HG02938 (cell line): ENCODE data around the gene PLXNA4.

Experiments
- ATAC-seq: cut with Tn5 transposase; IDR thresholded peaks from one replicate; pipeline ENCODE4 v1.9.1; 2021; ENCODE audit warnings: mild to moderate bottlenecking, moderate library complexity; ENCODE audit not compliant: unreplicated experiment

Gene PLXNA4

DNA sequence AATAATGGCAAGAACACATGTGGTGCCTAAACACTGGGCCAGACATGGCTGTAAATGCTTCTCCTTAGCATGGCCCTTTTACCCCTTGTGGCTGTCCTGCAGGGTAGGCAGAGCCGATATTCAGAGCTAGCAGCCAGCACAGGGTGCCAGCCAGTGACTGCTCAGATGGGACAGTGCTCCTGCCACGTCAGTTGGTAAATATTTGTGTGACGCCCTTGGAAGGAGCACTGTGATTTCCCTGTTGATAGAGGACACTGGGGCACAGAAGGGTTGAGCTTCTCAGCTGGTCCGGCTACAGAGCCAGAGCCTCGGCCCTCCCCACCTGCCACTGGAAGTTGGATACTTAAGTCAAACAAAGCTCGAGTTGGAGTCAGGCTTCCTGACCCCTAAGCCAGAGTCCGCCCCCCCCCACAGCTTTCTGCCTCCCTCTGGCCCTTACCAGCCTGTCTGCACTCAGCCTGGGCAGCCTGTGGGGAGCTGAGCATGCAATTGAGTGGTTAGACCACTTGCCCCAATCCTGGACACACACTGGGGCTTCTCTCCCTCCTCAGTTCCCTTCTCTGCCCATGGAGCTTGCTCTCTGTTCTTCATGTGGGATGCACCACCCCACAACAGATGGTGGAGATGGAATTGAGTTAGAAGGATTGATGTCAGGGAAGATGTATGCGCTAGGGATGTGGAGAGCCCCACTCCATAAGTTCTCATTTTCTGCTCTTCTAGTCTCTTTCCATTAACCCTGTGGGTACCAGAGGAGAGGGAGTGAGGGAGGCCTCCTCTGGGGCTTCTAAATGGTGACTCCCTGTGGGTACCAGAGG, 350.8 kb downstream of the PLXNA4 start:
- no peak for ATAC-seq

DNA sequence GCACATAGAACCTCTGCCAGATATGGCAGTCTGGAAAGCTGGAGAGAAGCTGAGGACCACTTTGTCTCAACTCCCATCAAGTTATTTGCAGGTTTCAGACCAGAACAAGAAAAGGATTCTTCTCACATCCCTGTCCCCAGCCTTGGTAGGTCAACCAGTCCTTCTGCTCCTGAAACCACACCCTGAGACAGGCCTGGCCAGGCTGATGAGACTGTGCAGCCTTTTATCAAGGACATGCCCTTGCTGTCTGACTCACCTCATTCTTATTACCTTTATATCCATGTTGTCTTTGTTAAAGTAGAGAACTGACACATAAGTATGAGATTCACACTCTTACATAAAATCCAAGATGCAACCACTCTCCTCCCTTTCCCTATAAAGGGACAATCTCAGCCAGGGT, 354.9 kb downstream of the PLXNA4 start:
- no peak for ATAC-seq

DNA sequence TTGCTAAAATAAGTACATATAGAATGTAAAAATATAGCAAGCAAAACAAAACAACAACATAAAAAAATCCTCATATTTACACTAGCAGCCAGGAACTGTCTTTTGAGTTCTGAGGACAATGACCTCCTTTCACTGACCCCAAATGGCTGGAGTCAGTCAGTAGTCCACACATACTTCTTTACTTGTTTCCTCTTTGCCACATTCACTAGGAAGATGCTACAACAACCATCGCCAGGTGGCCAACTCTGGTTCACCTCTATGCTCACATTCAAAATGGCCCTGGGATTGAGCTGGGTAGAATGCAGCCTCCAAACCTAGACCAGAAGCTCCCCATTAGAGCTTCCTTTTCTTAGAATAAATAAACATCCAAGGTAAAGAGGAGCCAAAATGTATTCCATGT, 356.2 kb downstream of the PLXNA4 start:
- no peak for ATAC-seq

DNA sequence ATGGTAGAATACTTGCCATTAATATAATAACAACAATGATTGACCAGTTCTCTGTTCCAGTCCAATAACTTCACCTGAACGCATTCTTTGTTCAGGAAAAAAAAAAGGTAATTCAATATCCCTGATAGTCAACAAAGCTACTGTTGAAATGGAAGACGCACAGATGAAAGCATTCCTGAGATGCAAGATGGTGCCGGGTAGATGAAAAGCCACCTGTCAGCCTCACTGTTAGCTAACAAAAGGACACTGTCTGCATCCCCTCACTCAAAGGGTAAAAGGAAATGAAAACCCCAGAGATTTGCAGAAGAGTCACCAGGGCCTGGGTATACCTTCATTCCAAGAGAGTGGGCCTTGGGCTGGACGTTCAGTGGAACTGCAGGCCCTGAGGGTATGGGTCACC, 357.4 kb downstream of the PLXNA4 start:
- no peak for ATAC-seq

DNA sequence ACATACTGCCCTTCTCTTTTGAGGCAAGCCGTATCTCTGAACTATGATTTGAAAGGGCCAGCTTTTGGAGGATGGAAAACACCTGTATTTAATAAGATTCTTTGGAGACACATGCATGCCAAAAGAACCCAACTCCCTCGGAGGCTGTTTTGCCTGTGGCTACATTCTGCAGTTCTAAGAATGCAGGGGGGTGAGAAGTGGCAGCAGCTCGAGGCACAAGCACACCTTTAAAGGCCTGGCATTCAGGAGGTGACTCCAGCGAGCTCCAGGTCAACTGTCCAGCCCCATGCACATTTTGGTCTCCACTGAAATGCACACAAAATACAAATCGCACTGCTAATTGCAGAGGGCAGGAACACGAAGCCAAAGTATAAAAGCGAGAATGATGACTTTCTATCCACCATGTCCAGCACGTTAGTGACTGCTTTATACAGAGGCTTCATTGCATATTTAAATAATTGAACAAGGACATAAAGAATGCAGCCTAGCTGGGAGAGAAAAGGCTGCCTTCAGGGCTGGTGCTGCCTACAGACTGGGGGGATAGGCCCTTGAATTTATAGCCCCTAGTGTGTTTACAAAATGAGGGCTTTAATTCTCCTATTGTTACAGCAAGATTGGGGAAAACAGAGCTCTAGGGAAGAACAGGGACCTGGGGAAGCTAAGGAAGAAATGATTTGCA, 359.3 kb downstream of the PLXNA4 start:
- no peak for ATAC-seq

DNA sequence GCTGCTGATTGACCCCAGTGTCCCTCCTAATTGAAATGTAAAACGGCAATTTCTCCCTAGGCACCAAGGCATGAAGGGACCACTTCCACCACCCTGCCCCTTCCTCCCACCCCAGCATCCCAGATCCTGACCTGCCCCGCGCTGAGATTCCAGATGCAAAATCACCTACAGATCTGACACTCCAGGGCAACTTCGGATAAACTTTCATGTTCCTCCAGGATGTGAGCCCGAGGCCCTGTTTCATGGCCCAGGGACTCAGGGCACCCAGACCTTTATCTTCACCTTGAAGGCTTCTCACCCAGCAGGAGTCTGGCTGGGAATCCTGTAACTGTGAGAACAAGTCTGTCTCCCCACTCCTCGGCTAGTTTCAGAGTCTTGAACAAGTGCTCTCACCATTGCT, 361.8 kb downstream of the PLXNA4 start:
- ATAC-seq = no peak

DNA sequence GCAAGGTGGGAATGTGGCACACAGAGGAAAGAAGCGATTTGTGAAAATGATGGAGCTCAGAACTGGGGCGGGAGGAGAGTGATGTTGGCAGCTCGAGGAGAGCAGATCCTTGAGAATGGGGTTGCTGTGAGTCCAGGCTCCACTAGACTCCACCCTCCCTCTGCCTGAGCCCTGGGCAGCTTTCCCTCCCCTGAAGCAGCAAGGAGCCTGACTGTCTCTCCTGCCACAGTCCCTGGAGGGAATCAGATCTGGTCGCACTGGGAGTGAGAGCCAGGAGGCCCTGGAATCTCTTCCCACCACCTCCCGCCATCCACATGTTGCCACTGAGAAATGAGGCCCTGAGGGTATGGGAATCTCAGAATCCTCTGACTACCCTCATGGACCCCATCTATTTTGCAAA, 362.7 kb downstream of the PLXNA4 start:
- ATAC-seq = no peak

DNA sequence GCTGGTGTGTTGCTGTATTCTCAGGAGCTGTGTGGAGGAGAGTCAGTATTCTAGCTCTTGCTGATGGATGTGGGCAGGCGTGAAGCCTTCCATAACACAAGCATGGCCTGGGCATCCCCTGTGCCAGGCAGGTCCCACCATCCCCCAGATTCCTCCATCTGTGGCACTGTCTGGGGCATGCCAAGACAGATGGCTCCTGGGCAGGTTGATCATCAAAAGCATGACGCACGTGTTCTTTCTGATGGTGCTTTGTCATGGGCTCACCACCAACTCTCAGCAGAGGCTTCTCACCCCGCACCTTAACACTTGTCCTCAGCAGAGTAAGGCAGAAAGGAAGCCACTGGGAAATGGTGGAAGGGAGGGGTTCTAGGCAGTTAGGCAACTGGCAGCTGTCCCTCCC, 364.3 kb downstream of the PLXNA4 start:
- ATAC-seq = no peak

DNA sequence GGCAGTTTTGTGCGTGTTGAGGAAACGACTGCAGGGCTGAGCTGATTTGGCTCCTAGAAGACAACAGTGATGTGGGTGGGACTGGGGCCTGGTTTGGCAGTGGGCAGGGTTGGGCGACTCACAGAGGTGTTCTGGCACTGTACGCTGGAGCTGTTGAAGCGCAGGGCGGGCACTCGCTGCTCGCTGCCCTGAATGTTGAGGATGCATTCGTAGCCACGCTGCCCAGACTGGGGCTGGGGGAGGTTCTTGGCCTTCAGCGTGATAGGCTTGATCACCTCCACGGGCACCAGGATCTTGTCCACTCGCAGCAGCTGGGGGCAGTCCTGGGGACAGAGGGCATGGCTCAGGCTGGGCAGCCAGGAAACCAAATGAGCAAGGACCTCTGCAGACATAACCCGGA, 365.4 kb downstream of the PLXNA4 start:
- ATAC-seq = no peak

DNA sequence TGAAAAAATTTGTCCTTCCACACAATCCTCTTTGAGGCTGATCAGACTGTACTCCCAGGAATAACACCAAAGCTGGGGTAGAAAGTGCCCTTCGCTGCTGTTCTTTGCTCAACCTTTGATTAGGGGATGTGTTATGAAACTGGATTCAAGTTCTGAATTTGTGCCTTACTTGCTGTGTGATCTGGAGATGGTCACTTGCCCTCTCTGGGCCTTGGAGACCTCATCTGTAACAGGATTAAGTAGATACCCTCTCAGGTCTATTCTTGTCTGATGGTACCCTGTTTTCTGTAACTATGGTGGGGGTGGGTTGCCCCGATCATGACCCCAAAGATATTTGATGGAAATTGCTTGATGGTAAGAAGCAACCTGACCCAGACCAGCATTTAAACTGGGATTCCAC, 368.5 kb downstream of the PLXNA4 start:
- ATAC-seq = no peak

DNA sequence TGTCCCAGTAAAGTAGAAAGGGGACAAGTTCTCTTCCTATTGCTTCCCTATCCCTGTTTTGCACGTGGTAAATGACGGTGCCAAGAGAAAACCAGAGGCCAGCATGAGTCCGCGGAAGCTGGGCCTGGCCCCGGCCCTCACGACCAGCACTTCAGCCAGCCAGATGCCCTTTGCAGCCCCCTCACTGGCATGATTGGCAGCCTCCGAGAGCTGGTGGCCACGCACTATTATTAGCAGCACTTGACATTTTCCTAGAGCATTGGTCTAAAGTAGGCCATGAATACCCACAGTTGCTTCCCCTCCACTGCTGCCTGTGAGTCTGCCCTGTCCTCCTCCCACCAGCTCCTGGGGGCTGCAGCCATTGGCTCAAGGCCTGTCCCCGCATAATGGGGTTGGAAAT, 369.1 kb downstream of the PLXNA4 start:
- ATAC-seq = no peak

DNA sequence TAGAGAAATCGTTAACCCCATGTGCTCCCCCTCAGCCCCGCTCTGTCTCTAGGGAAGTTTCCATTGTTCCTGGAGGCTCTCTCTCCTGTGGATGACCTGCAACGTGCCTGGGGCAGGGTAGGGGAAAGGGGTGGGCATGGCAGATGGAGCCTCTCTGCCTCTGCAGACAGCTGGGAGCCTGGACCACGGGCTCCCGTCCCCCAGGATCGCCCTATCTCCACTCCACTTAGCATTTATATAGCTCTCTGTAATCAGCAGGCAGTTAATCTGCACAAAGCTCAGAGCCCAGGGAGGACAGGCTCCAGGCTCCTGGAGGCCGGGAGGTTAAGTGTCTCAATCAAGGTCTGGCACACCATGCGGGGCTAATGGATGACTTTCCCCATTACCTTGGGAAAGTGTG, 369.7 kb downstream of the PLXNA4 start:
- no peak for ATAC-seq

DNA sequence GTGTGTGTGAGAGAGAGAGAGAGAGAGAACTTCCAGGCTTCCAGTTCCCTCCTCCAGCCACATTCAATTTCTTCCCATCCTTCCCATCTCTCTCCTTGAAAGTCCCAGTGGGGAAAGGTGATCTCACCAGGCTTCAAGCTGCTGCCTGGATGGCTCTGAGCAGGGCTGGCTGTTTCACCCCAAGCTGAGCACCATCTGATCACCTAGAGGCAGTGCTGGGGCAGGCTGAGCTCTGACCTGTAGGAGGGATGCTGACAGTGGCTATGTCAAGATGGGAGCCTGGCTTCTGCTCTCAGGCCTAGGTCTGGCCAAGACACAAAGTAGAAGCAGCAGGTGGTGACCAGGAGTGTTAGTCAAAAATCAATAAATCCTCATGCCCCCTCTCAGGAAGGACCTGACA, 370.8 kb downstream of the PLXNA4 start:
- no peak for ATAC-seq

DNA sequence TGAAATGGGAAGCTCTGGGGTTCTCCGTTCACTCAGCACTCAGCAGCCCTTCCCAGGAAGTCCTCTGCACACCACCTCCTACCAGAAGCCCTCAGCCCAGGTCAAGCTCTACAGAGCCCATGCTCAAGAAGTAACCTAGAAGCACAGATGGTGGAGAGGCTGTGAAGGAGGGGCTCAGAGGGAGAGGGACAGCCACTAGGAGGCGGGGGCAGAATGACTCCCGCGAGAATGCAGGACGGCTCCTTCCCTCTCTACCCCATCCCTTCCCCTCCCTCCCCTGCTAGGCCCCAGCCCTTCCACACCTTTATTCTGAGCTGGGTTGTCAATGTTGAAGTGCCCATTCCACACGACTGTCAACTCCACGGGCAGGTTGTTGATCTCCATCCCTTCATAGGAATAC, 373.2 kb downstream of the PLXNA4 start:
- no peak for ATAC-seq

DNA sequence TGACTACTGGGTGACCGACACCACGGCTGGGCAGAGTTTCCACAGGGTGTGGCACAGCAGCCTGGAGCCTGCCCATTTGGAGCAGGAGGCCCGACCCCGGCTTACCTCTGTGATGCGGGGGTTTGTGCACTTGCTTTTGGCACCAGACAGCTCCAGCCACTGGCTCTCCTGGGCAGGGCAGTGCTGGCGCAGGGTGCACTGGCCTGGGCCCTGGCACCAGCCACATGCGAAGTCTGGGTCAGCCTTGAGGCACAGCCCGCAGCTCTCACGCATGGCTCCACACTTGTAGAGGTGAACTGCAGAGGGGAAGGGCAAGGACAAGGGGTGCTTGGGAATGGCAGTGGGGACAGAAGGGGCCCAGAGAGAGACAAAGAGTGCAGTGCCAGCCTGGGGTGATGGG, 373.7 kb downstream of the PLXNA4 start:
- no peak for ATAC-seq

DNA sequence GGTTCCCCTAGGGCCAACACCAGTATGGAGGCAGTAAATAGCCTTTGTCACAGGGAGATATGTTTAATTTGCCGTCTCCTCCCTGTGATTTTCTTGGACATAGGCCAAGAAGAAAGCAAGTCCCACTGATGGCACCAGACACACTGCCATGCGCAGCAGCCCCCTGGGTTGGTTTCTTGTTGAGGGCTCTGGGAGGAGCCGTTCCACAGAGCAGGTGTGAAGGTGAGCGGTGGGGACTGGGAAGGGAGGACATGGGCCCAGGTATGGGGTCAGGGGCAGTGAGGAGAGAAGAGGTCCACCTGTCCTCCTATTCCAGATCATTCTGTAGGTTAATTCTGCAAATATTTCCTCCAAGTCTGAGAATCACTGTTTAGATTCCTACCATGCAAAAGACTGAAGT, 376.1 kb downstream of the PLXNA4 start:
- ATAC-seq = no peak

DNA sequence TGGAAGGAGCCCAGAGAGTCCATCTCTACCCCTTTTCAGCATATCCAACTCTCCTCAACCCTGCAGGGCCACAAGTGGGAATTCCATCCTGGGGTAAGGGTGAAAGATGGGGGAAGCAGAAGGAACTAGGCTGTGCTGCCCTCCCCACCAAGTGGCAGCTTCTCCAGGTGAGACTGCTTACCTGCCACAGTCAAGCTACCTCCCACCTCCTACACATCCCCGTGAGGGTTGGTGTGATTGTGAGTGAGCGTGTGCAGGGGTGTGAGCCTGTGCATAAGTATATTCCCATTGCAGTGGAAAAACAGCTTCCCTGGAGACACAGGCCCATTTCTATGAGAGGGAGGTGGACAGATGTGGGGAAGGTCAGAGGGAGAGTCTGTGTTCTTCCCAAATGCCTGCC, 376.6 kb downstream of the PLXNA4 start:
- ATAC-seq = no peak

DNA sequence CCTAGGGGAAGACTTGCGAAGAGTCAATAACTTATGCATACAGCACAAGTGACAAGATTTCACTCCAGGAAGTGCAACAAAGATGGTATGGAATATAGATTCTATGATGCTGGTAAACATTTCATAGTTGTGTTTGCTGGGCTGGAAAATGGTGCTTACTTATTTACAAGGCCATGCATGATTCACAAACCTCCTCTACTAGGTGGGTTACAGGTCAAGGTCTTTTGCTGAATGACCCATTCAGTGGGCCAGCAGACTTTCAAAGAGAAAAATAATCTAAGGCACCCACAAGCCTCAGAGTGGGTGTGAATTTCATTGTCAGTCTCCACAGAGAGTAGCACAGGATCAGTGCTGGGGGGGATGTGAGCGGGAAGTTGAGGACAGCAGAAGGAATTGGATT, 378.5 kb downstream of the PLXNA4 start:
- ATAC-seq = no peak

DNA sequence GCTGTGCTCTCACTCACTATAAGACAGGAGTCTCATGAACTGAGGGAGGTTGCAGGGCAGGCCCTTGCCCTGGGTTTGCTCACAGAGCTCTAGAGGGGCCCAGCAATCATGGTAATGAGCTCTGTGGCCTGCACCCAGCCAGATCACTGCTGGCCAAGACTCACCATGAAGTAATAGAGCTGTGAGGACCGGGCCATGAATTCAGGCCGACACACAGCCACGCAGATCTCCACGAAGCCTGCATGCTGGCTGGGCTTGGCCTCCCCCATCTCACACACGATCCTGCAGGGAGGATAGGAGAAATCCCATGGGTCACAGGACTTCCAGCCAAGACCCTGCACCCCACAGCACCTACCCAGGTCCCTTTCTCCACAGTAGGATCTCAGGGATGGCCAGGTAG, 382.4 kb downstream of the PLXNA4 start:
- ATAC-seq = no peak

DNA sequence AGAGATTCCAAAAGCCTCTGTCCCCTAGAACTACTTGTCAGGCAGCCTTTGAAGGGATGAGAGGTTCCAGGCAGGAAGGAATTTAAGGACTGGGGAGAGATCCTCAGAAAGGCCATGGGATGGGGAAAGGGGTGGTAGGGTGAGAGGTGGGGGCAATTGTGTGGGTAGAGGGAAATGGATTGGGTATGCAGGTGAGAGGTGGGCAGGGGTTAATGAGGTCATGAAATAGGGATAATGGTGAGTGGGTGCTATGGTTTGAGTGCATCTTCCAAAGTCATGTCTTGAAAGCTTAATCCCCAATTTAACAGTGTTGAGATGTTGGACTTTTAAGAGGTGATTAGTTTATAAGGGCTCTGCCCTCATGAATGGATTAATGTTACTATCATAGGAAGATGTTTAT, 383.5 kb downstream of the PLXNA4 start:
- no peak for ATAC-seq

DNA sequence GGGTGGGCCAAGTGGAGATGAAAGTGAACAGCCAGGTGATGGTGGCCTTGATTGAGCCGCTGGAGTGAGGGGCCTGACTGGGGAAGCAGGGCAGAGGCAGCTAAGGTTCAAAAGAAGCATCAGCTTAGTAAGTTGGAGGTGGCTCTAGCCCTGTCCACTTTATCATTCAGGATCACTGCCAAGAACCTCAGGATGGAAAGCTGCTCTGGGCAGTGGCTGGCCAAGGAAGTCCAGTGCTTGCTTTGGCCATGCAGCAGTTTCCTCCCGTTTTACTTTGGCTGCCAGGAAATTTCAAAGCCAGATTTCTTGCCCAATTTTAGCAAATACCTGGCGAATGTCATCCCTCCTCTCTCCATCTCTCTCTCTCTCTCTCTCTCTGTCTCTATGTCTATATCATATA, 384.9 kb downstream of the PLXNA4 start:
- ATAC-seq = no peak

DNA sequence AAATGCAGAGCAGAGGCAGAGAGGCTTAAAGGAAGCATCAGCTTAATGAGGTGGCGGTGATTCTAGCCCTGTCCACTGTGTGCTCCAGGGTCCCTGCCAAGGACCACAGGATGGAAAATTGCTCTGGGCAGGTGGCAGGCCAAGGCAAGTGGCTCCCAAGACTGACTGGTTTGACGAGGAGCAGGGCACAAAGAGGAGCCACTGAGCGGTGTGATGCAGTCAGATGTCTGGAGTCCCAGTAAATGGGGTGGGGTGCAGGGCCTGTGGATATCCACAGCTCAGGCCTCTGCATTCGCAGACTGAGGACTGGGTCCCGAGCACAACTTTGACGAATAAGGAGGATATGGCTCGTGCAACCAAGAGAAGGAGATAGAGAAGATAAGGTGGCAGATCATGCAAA, 385.6 kb downstream of the PLXNA4 start:
- ATAC-seq = no peak

DNA sequence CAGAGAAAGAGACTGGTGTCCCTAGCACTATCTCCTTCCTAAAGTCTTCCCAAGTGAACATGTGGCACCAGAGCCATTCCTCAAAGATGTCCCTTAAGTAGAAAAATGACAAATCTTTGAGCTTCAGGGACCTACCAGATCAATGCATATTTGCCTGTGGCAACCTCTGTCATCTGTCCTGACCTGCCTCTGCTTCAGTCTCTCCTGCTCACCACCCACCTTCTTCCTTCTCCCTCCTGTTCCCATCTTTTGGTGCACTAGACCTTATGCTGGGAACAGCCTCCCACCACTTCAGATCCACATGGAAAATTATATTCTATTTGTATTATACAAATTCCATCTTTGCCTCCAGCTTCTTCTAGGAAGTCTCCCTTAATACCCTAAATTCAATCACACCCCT, 386.4 kb downstream of the PLXNA4 start:
- no peak for ATAC-seq
